ENCODE data around the gene PCCA. TPM values are rescaled to one million over a fixed set of nuclear protein-coding genes. Genes with fewer than 3 reads are reported as not detected.
"Not testable (repeated sequence)": the region's sequence is repeated elsewhere in the genome, so short reads cannot be mapped to it uniquely, and the experiment has no call there.

Gene PCCA
- total RNA-seq, 2 donors from 2014 or later: 52.7 to 66.4 TPM

GRCh38 chr13:100522618-100523309 is 433.9 kb downstream of the PCCA start:
- H3K27ac ChIP-seq: no peak overlapping the region
- H3K4me1 ChIP-seq (replicated peaks): no peaks in the 10 kb centered on the region
- 96% methylated on average over 9 of the region's 9 CpGs for WGBS
- intact Hi-C loops (cut with DNase I): no loop called here
- TF ChIP-seq POLR2AphosphoS5 (IDR thresholded peaks at IDR 0.05) (no peak), POLR2A (IDR thresholded peaks at IDR 0.05) (no peak), CTCF (IDR thresholded peaks at IDR 0.05) (no peak)
- DNase-seq (ENCODE audit: low spot score): no peak
- H3K9me3 ChIP-seq: no peaks in the 10 kb centered on the region
- no peak overlapping the region for H3K4me3 ChIP-seq
- no peaks in the 10 kb centered on the region for H3K36me3 ChIP-seq
- no peaks in the 10 kb centered on the region for H3K27me3 ChIP-seq (replicated peaks; ENCODE audit: insufficient read depth)

GRCh38 chr13:100523411-100523810 is 434.5 kb downstream of the PCCA start:
- no peaks in the 10 kb centered on the region for H3K4me1 ChIP-seq (replicated peaks)
- no peaks in the 10 kb centered on the region for H3K36me3 ChIP-seq
- H3K27ac ChIP-seq: no peak overlapping the region
- 92% methylated on average over 14 of the region's 14 CpGs for WGBS
- TF ChIP-seq POLR2AphosphoS5 (IDR thresholded peaks at IDR 0.05) (no peak), CTCF (IDR thresholded peaks at IDR 0.05) (no peak), POLR2A (IDR thresholded peaks at IDR 0.05) (no peak)
- no peak overlapping the region for H3K4me3 ChIP-seq
- H3K27me3 ChIP-seq (replicated peaks; ENCODE audit: insufficient read depth): no peaks in the 10 kb centered on the region
- intact Hi-C loops (cut with DNase I): no loop called here
- DNase-seq (ENCODE audit: low spot score): no peak
- H3K9me3 ChIP-seq: no peaks in the 10 kb centered on the region

- H3K4me1 ChIP-seq (replicated peaks): no peaks in the 10 kb centered on the region
- no peaks in the 10 kb centered on the region for H3K9me3 ChIP-seq
- no peak for DNase-seq (ENCODE audit: low spot score)
- H3K36me3 ChIP-seq: no peaks in the 10 kb centered on the region
- TF ChIP-seq POLR2AphosphoS5 (IDR thresholded peaks at IDR 0.05) (no peak), CTCF (IDR thresholded peaks at IDR 0.05) (no peak), POLR2A (IDR thresholded peaks at IDR 0.05) (no peak)
- no peaks in the 10 kb centered on the region for H3K27me3 ChIP-seq (replicated peaks; ENCODE audit: insufficient read depth)
- 88% methylated on average over 8 of the region's 8 CpGs for WGBS
- intact Hi-C loops (cut with DNase I): no loop called here
- H3K4me3 ChIP-seq: no peak overlapping the region
- H3K27ac ChIP-seq: no peak overlapping the region
These were observed 435.1 kb downstream of the PCCA start for GRCh38 chr13:100523981-100524386.

GRCh38 chr13:100524688-100525087 is 435.8 kb downstream of the PCCA start:
- H3K9me3 ChIP-seq; H3K4me1 ChIP-seq (replicated peaks); H3K36me3 ChIP-seq; H3K4me3 ChIP-seq; intact Hi-C loops (cut with DNase I); DNase-seq (ENCODE audit: low spot score); H3K27ac ChIP-seq; H3K27me3 ChIP-seq (replicated peaks; ENCODE audit: insufficient read depth): not testable (repeated sequence)
- WGBS: 94% methylated on average over 5 of the region's 5 CpGs

GRCh38 chr13:100525453-100526317 is 436.8 kb downstream of the PCCA start:
- H3K4me1 ChIP-seq (replicated peaks): no peaks in the 10 kb centered on the region
- H3K4me3 ChIP-seq: no peak overlapping the region
- TF ChIP-seq CTCF (IDR thresholded peaks at IDR 0.05) (no peak), POLR2AphosphoS5 (IDR thresholded peaks at IDR 0.05) (no peak), POLR2A (IDR thresholded peaks at IDR 0.05) (no peak)
- 63% methylated on average over 17 of the region's 17 CpGs for WGBS
- peak overlapping the region in 1 of 2 donors; percentile 8 for H3K27ac ChIP-seq
- intact Hi-C loops (cut with DNase I): no loop called here
- no peaks in the 10 kb centered on the region for H3K9me3 ChIP-seq
- no peak for DNase-seq (ENCODE audit: low spot score)
- no peaks in the 10 kb centered on the region for H3K36me3 ChIP-seq
- H3K27me3 ChIP-seq (replicated peaks; ENCODE audit: insufficient read depth): no peaks in the 10 kb centered on the region

All from prostate gland (tissue), 2 donors.